ENCODE results near the gene POLE2.
A peak's percentile ranks its signal among the peaks of the same experiment; 100 is the strongest.

The POLE2 gene

DNA sequence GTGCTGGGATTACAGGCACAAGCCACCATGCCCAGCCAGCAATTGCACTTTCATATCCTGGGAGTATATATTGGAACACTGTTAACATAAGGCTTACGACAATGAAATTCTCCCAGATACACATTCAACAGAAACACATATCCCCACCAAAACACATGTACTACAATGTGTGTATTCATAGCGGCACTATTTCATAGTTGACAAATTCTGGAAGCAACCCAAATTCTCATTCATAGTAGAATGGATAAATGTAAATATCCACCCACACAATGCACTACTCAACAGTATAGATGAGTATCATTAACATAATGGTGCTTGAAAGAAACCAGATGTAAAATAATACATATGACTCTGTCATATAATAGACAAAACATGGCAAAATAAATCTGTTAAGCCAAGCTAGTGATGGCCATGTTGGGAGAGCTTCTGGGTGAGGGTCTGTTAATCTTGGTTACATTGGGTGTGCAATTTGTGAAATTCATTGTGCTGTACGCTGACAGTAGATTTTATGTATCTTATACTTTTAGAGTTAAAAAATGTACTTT lies 50.4 kb downstream of the POLE2 start:
- no peaks in the 10 kb centered on the region for H3K27me3 ChIP-seq (ENCODE audit: control insufficient read depth in 5 of 5, insufficient read depth in 4 of 5, low read length in 5 of 5)
- H3K9ac ChIP-seq (ENCODE audit: low read length in 5 of 5): no peak overlapping the region
- H3K27ac ChIP-seq (ENCODE audit: low read depth, low read length): no peak overlapping the region
- H3K4me3 ChIP-seq (ENCODE audit: low read depth in 1 of 5, low read length in 5 of 5): no peak overlapping the region
- H3K4me1 ChIP-seq (ENCODE audit: control insufficient read depth in 5 of 5, insufficient read depth in 5 of 5, low read length in 5 of 5): peaks cover 0 to 32% (median 22%) of the 10 kb centered on the region in 5 donors
- H3K36me3 ChIP-seq (ENCODE audit: control insufficient read depth in 5 of 5, insufficient read depth in 5 of 5, low read length in 5 of 5): peaks cover 0 to 9% (median 3%) of the 10 kb centered on the region in 5 donors
- H3K9me3 ChIP-seq (ENCODE audit: control insufficient read depth in 5 of 5, low read length in 5 of 5): no peaks in the 10 kb centered on the region

GRCh38 chr14:49636866-49637265 lies 51.1 kb downstream of the POLE2 start:
- peaks cover 0 to 9% (median 3%) of the 10 kb centered on the region in 5 donors for H3K36me3 ChIP-seq (ENCODE audit: control insufficient read depth in 5 of 5, insufficient read depth in 5 of 5, low read length in 5 of 5)
- no peak overlapping the region for H3K9ac ChIP-seq (ENCODE audit: low read length in 5 of 5)
- H3K27ac ChIP-seq (ENCODE audit: low read depth, low read length): no peak overlapping the region
- no peak overlapping the region for H3K4me3 ChIP-seq (ENCODE audit: low read depth in 1 of 5, low read length in 5 of 5)
- H3K9me3 ChIP-seq (ENCODE audit: control insufficient read depth in 5 of 5, low read length in 5 of 5): no peaks in the 10 kb centered on the region
- no peaks in the 10 kb centered on the region for H3K27me3 ChIP-seq (ENCODE audit: control insufficient read depth in 5 of 5, insufficient read depth in 4 of 5, low read length in 5 of 5)
- peaks cover 0 to 36% (median 27%) of the 10 kb centered on the region in 5 donors for H3K4me1 ChIP-seq (ENCODE audit: control insufficient read depth in 5 of 5, insufficient read depth in 5 of 5, low read length in 5 of 5)

GRCh38 chr14:49634547-49635334 lies 53.3 kb downstream of the POLE2 start, which contains the start of gene DNAAF2:
TSS of gene DNAAF2 (minus strand) at chr14:49635244. CDS start at chr14:49635149, 95 bp downstream.
- Histone ChIP-seq H3K9me3 (ENCODE audit: control insufficient read depth in 5 of 5, low read length in 5 of 5) (no peaks in the 10 kb centered on the region), H3K4me3 (ENCODE audit: low read depth in 1 of 5, low read length in 5 of 5) (peak within 1 kb of the TSS; percentile 60 to 98 (median 91)), H3K9ac (ENCODE audit: low read length in 5 of 5) (peak within 1 kb of the TSS; percentile 56 to 93 (median 90)), H3K27me3 (ENCODE audit: control insufficient read depth in 5 of 5, insufficient read depth in 4 of 5, low read length in 5 of 5) (no peaks in the 10 kb centered on the region), H3K4me1 (ENCODE audit: control insufficient read depth in 5 of 5, insufficient read depth in 5 of 5, low read length in 5 of 5) (peaks cover 0 to 42% (median 31%) of the 10 kb centered on the region in 5 donors), H3K27ac (ENCODE audit: low read depth, low read length) (peak within 1 kb of the TSS; percentile 89), H3K36me3 (ENCODE audit: control insufficient read depth in 5 of 5, insufficient read depth in 5 of 5, low read length in 5 of 5) (peaks cover 0 to 9% (median 3%) of the 10 kb centered on the region in 5 donors)

GRCh38 chr14:49633640-49634546 lies 54.1 kb downstream of the POLE2 start:
- H3K27ac ChIP-seq (ENCODE audit: low read depth, low read length): peak overlapping the region; percentile 89
- H3K4me1 ChIP-seq (ENCODE audit: control insufficient read depth in 5 of 5, insufficient read depth in 5 of 5, low read length in 5 of 5): peaks cover 0 to 42% (median 31%) of the 10 kb centered on the region in 5 donors
- no peaks in the 10 kb centered on the region for H3K27me3 ChIP-seq (ENCODE audit: control insufficient read depth in 5 of 5, insufficient read depth in 4 of 5, low read length in 5 of 5)
- peak overlapping the region; percentile 86 to 98 (median 91) for H3K4me3 ChIP-seq (ENCODE audit: low read depth in 1 of 5, low read length in 5 of 5)
- no peaks in the 10 kb centered on the region for H3K9me3 ChIP-seq (ENCODE audit: control insufficient read depth in 5 of 5, low read length in 5 of 5)
- peaks cover 0 to 7% (median 3%) of the 10 kb centered on the region in 5 donors for H3K36me3 ChIP-seq (ENCODE audit: control insufficient read depth in 5 of 5, insufficient read depth in 5 of 5, low read length in 5 of 5)
- peak overlapping the region; percentile 79 to 93 (median 90) for H3K9ac ChIP-seq (ENCODE audit: low read length in 5 of 5)

DNA sequence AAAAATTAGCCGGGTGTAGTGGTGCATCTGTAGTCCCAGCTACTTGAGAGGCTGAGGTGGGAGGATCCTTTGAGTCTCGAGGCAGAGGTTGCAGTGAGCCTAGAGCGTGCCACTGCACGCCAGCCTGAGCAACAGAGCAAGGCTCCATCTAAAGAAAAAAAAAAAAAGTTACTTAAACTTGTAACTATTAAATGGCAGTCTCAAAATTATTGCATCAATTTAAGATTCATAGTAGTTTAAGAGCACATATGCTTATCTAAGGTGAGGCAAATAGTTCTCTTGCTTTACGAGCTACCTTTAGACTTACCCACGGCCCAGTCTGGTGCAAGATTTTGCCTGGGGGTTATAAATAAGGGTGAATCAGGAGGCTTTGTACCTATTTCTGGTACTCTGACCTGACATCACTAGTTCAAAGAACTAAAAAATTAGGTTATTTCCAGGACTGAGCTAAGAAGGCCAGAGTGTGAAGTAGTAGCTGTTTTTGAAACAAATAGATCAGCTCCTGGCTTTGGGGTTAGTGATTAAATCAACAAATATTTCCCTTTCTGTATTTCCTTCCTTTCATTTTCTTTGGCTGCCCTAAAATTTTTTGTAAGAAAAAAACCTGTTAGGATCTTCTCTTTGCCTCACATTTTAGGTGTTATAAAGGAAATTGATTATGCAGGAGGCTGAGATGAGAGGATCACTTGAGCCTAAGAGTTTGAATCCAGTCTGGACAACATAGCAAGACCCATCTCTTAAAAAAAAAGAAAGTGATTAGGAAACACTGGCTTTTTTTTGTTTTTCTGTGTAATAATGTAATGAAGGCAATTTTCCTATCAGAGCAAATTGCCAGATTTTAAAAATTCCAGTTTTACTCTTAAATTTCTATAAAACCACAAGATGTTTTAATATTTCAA lies 63.8 kb downstream of the POLE2 start:
- H3K4me1 ChIP-seq (ENCODE audit: control insufficient read depth in 5 of 5, insufficient read depth in 5 of 5, low read length in 5 of 5): peaks cover 4 to 42% (median 39%) of the 10 kb centered on the region in 5 donors
- no peaks in the 10 kb centered on the region for H3K27me3 ChIP-seq (ENCODE audit: control insufficient read depth in 5 of 5, insufficient read depth in 4 of 5, low read length in 5 of 5)
- H3K9ac ChIP-seq (ENCODE audit: low read length in 5 of 5): peak overlapping the region in 1 of 5 donors; percentile 20
- H3K27ac ChIP-seq (ENCODE audit: low read depth, low read length): peak overlapping the region; percentile 75
- peaks cover 0 to 2% (median 0%) of the 10 kb centered on the region in 5 donors for H3K36me3 ChIP-seq (ENCODE audit: control insufficient read depth in 5 of 5, insufficient read depth in 5 of 5, low read length in 5 of 5)
- H3K4me3 ChIP-seq (ENCODE audit: low read depth in 1 of 5, low read length in 5 of 5): no peak overlapping the region
- no peaks in the 10 kb centered on the region for H3K9me3 ChIP-seq (ENCODE audit: control insufficient read depth in 5 of 5, low read length in 5 of 5)

- Histone ChIP-seq H3K4me1 (ENCODE audit: control insufficient read depth in 5 of 5, insufficient read depth in 5 of 5, low read length in 5 of 5) (peaks cover 4 to 46% (median 41%) of the 10 kb centered on the region in 5 donors), H3K4me3 (ENCODE audit: low read depth in 1 of 5, low read length in 5 of 5) (peak overlapping the region in 2 of 5 donors; percentile 9 to 24), H3K36me3 (ENCODE audit: control insufficient read depth in 5 of 5, insufficient read depth in 5 of 5, low read length in 5 of 5) (peaks cover under 1 to 6% (median 2%) of the 10 kb centered on the region in 5 donors), H3K27me3 (ENCODE audit: control insufficient read depth in 5 of 5, insufficient read depth in 4 of 5, low read length in 5 of 5) (no peaks in the 10 kb centered on the region), H3K27ac (ENCODE audit: low read depth, low read length) (peak overlapping the region; percentile 75), H3K9ac (ENCODE audit: low read length in 5 of 5) (peak overlapping the region in 4 of 5 donors; percentile 10 to 97 (median 38)), H3K9me3 (ENCODE audit: control insufficient read depth in 5 of 5, low read length in 5 of 5) (no peaks in the 10 kb centered on the region)
Measured at GRCh38 chr14:49623387-49623786, 64.6 kb downstream of the POLE2 start.

DNA sequence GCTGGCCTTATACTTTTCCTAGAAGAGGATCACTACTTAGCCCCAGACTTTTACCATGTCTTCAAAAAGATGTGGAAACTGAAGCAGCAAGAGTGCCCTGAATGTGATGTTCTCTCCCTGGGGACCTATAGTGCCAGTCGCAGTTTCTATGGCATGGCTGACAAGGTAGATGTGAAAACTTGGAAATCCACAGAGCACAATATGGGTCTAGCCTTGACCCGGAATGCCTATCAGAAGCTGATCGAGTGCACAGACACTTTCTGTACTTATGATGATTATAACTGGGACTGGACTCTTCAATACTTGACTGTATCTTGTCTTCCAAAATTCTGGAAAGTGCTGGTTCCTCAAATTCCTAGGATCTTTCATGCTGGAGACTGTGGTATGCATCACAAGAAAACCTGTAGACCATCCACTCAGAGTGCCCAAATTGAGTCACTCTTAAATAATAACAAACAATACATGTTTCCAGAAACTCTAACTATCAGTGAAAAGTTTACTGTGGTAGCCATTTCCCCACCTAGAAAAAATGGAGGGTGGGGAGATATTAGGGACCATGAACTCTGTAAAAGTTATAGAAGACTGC lies 65.9 kb downstream of the POLE2 start:
- Histone ChIP-seq H3K9me3 (ENCODE audit: control insufficient read depth in 5 of 5, low read length in 5 of 5) (no peaks in the 10 kb centered on the region), H3K36me3 (ENCODE audit: control insufficient read depth in 5 of 5, insufficient read depth in 5 of 5, low read length in 5 of 5) (peaks cover 3 to 19% (median 10%) of the 10 kb centered on the region in 5 donors), H3K9ac (ENCODE audit: low read length in 5 of 5) (peak overlapping the region in 4 of 5 donors; percentile 94 to 99 (median 96)), H3K27me3 (ENCODE audit: control insufficient read depth in 5 of 5, insufficient read depth in 4 of 5, low read length in 5 of 5) (no peaks in the 10 kb centered on the region), H3K27ac (ENCODE audit: low read depth, low read length) (peak overlapping the region; percentile 75), H3K4me3 (ENCODE audit: low read depth in 1 of 5, low read length in 5 of 5) (peak overlapping the region; percentile 72 to 97 (median 89)), H3K4me1 (ENCODE audit: control insufficient read depth in 5 of 5, insufficient read depth in 5 of 5, low read length in 5 of 5) (peaks cover 4 to 46% (median 44%) of the 10 kb centered on the region in 5 donors)

DNA sequence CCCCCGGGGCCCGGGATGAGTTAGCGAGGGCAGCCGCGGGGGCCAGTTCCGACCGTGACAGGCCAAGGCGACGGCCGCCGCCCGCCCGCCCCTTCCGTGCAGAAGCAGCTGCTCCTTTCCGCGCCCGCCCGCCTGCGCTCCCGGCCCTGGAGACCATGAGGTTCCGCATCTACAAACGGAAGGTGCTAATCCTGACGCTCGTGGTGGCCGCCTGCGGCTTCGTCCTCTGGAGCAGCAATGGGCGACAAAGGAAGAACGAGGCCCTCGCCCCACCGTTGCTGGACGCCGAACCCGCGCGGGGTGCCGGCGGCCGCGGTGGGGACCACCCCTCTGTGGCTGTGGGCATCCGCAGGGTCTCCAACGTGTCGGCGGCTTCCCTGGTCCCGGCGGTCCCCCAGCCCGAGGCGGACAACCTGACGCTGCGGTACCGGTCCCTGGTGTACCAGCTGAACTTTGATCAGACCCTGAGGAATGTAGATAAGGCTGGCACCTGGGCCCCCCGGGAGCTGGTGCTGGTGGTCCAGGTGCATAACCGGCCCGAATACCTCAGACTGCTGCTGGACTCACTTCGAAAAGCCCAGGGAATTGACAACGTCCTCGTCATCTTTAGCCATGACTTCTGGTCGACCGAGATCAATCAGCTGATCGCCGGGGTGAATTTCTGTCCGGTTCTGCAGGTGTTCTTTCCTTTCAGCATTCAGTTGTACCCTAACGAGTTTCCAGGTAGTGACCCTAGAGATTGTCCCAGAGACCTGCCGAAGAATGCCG lies 66.7 kb downstream of the POLE2 start:
- Histone ChIP-seq H3K36me3 (ENCODE audit: control insufficient read depth in 5 of 5, insufficient read depth in 5 of 5, low read length in 5 of 5) (peaks cover 3 to 21% (median 12%) of the 10 kb centered on the region in 5 donors), H3K4me3 (ENCODE audit: low read depth in 1 of 5, low read length in 5 of 5) (peak overlapping the region; percentile 72 to 97 (median 89)), H3K4me1 (ENCODE audit: control insufficient read depth in 5 of 5, insufficient read depth in 5 of 5, low read length in 5 of 5) (peaks cover 4 to 46% (median 44%) of the 10 kb centered on the region in 5 donors), H3K27ac (ENCODE audit: low read depth, low read length) (peak overlapping the region; percentile 97), H3K9me3 (ENCODE audit: control insufficient read depth in 5 of 5, low read length in 5 of 5) (no peaks in the 10 kb centered on the region), H3K27me3 (ENCODE audit: control insufficient read depth in 5 of 5, insufficient read depth in 4 of 5, low read length in 5 of 5) (no peaks in the 10 kb centered on the region), H3K9ac (ENCODE audit: low read length in 5 of 5) (peak overlapping the region; percentile 56 to 99 (median 96))

Measured in subcutaneous abdominal adipose tissue (tissue), 5 donors.